Testis (tissue), 3 donors: Measurements from ENCODE around the gene ZSWIM5. TPM values are rescaled to one million over a fixed set of nuclear protein-coding genes. Genes with fewer than 3 reads are reported as not detected.
"Not testable (repeated sequence)": the region's sequence is repeated elsewhere in the genome, so short reads cannot be mapped to it uniquely, and the experiment has no call there.

Source experiments
- DNase-seq: peaks from one replicate; pipeline ENCODE4 v3.0.0-alpha.2; 2019
- H3K27ac ChIP-seq, 2 donors: fragments of 200-600 bp; sonication (generic); one replicate each; pipeline ENCODE4 v1.5.1; 2019
- H3K27me3 ChIP-seq: fragments of 200-600 bp; sonication (generic); one replicate; pipeline ENCODE4 v1.5.1; 2019
- H3K36me3 ChIP-seq: fragments of 200-600 bp; sonication (generic); one replicate; pipeline ENCODE4 v1.5.1; 2017; ENCODE audit warnings: low read depth; ENCODE audit errors: missing control alignments
- H3K4me1 ChIP-seq: fragments of 200-600 bp; sonication (generic); one replicate; pipeline ENCODE4 v1.5.1; 2019
- H3K4me3 ChIP-seq, 2 donors: fragments of 200-600 bp; sonication (generic); one replicate each; pipeline ENCODE4 v1.5.1; 2017 to 2019
- H3K9me3 ChIP-seq: fragments of 200-600 bp; sonication (generic); one replicate; pipeline ENCODE4 v1.5.1; 2017
- CTCF ChIP-seq, 3 experiments: fragments of 450-650 bp in 2 of 3; fragments of 200-600 bp in 1 of 3; sonication (generic) in 1 of 3; IDR thresholded peaks; one replicate each; pipeline ENCODE4 v1.5.1; 2016 to 2019; ENCODE audit warnings: antibody characterized with exemption in 3 of 3, mild to moderate bottlenecking in 2 of 3, moderate library complexity in 1 of 3
- POLR2A ChIP-seq: fragments of 450-650 bp; IDR thresholded peaks from one replicate; pipeline ENCODE4 v1.6.1; 2017; ENCODE audit warnings: antibody characterized with exemption, mild to moderate bottlenecking, moderate library complexity
- WGBS, 2 donors: methylation state at CpG; one replicate each; pipeline ENCODE4 v1.1.5; 2018; 5-methylcytosine and 5-hydroxymethylcytosine counted together
- intact Hi-C: fragments of 100-400 bp; cut with DNase I; formaldehyde crosslinking; loops from one replicate; pipeline ENCODE4 v1.15.1; 2023; ENCODE audit warnings: low total_unique reads
- polyA plus RNA-seq: library from polyadenylated mRNA; stranded (reverse); fragments of 350-450 nt; fragmentation: Illumina TruSeq; extraction: RNeasy Lipid Tissue Mini Kit (QIAGEN cat#74804); gene quantifications from one replicate; pipeline ENCODE4 v1.2.3, GENCODE V29; 2014; ENCODE audit warnings: low read depth, low replicate concordance; ENCODE audit not compliant: insufficient read depth
- total RNA-seq, 2 donors: library from RNA; depleted of rRNA; stranded (reverse); fragments of >200 nt; gene quantifications; one replicate each; pipeline ENCODE4 v1.2.3, GENCODE V29; 2016

Gene ZSWIM5
- total and polyA plus RNA-seq, 3 donors from 2014 or later, result 8.8 to 19.5 (median 13.7) TPM

GRCh38 chr1:45103534-45103933 lies 102.9 kb downstream of the ZSWIM5 start:
- no peak for DNase-seq
- intact Hi-C loops, result no loop called here
- no peak for TF ChIP-seq POLR2A
- no peaks in the 10 kb centered on the region for H3K4me1 ChIP-seq
- no peaks in the 10 kb centered on the region for H3K27me3 ChIP-seq
- H3K36me3 ChIP-seq, result no peaks in the 10 kb centered on the region
- no peaks in the 10 kb centered on the region for H3K9me3 ChIP-seq
- no peak overlapping the region for H3K4me3 ChIP-seq
- H3K27ac ChIP-seq, result no peak overlapping the region

- intact Hi-C loops, result no loop called here
- DNase-seq, result no peak
- Histone ChIP-seq H3K36me3 (no peaks in the 10 kb centered on the region), H3K9me3 (no peaks in the 10 kb centered on the region), H3K27ac (no peak overlapping the region), H3K27me3 (no peaks in the 10 kb centered on the region), H3K4me1 (no peaks in the 10 kb centered on the region), H3K4me3 (no peak overlapping the region)
- TF ChIP-seq CTCF (IDR thresholded peaks at IDR 0.05), result no peak
These were observed 104.5 kb downstream of the ZSWIM5 start for GRCh38 chr1:45101947-45102346.

GRCh38 chr1:45101528-45101927 lies 104.9 kb downstream of the ZSWIM5 start:
- H3K36me3 ChIP-seq, H3K9me3 ChIP-seq, DNase-seq, H3K4me3 ChIP-seq, H3K27me3 ChIP-seq, intact Hi-C loops, H3K4me1 ChIP-seq, H3K27ac ChIP-seq: not testable (repeated sequence)
- 94 to 95% methylated on average over 5 of the region's 5 CpGs for WGBS, 2 donors

- intact Hi-C loops, result no loop called here
- no peaks in the 10 kb centered on the region for H3K27me3 ChIP-seq
- H3K4me1 ChIP-seq, result no peaks in the 10 kb centered on the region
- DNase-seq, result no peak
- H3K4me3 ChIP-seq, result no peak overlapping the region
- no peak for TF ChIP-seq CTCF (IDR thresholded peaks at IDR 0.05)
- TF ChIP-seq POLR2A, result no peak
- no peaks in the 10 kb centered on the region for H3K9me3 ChIP-seq
- no peaks in the 10 kb centered on the region for H3K36me3 ChIP-seq
- no peak overlapping the region for H3K27ac ChIP-seq
- WGBS, 2 donors, result 93 to 100% methylated on average over 1 of the region's 1 CpG
These were observed 108.5 kb downstream of the ZSWIM5 start for GRCh38 chr1:45097944-45098343.

- no peaks in the 10 kb centered on the region for H3K4me1 ChIP-seq
- H3K9me3 ChIP-seq, result no peaks in the 10 kb centered on the region
- H3K27ac ChIP-seq, result no peak overlapping the region
- no peak for DNase-seq
- H3K36me3 ChIP-seq, result no peaks in the 10 kb centered on the region
- intact Hi-C loops, result no loop called here
- H3K27me3 ChIP-seq, result no peaks in the 10 kb centered on the region
- no peak overlapping the region for H3K4me3 ChIP-seq
- no peak for TF ChIP-seq POLR2A
- no peak for TF ChIP-seq CTCF (IDR thresholded peaks at IDR 0.05)
- 91 to 95% methylated on average over 2 of the region's 2 CpGs for WGBS, 2 donors
These were observed 109.3 kb downstream of the ZSWIM5 start for GRCh38 chr1:45097079-45097478.

GRCh38 chr1:45095450-45095849 lies 111.0 kb downstream of the ZSWIM5 start:
- no peaks in the 10 kb centered on the region for H3K36me3 ChIP-seq
- no peaks in the 10 kb centered on the region for H3K4me1 ChIP-seq
- H3K9me3 ChIP-seq, result no peaks in the 10 kb centered on the region
- WGBS, 2 donors, result 92 to 94% methylated on average over 2 of the region's 2 CpGs
- DNase-seq, result no peak
- intact Hi-C loops, result no loop called here
- no peaks in the 10 kb centered on the region for H3K27me3 ChIP-seq
- H3K4me3 ChIP-seq, result no peak overlapping the region
- H3K27ac ChIP-seq, result no peak overlapping the region
- TF ChIP-seq POLR2A (no peak), CTCF (IDR thresholded peaks at IDR 0.05) (no peak)

- WGBS, 2 donors, result 90 to 91% methylated on average over 4 of the region's 4 CpGs
- intact Hi-C loops, H3K36me3 ChIP-seq: not testable (repeated sequence)
These were observed 112.0 kb downstream of the ZSWIM5 start for GRCh38 chr1:45094371-45094770.

More at GRCh38 chr1:45094371-45094770, 112.0 kb downstream of the ZSWIM5 start:
- not testable (repeated sequence) for DNase-seq, H3K4me3 ChIP-seq, H3K9me3 ChIP-seq, H3K27ac ChIP-seq, H3K27me3 ChIP-seq, H3K4me1 ChIP-seq
